NCI-H748 (cell line): ENCODE data around the gene CPD.
A peak's percentile ranks its signal among the peaks of the same experiment; 100 is the strongest.
"Not testable (repeated sequence)": the region's sequence is repeated elsewhere in the genome, so short reads cannot be mapped to it uniquely, and the experiment has no call there.

Source experiments
- DNase-seq: peaks from one replicate; lab custom pipeline; 2025; ENCODE audit not compliant: unreplicated experiment; lab: John Stamatoyannopoulos, UW

CPD gene

GRCh38 chr17:30378825-30379302 lies at the start of gene CPD:
TSS of gene CPD (plus strand) at chr17:30378927. CDS start at chr17:30378981, 54 bp downstream.
- DNase-seq: peak; percentile 95

GRCh38 chr17:30332057-30332542 lies 46.6 kb upstream of the CPD start:
- DNase-seq: no peak

- DNase-seq: no peak
Measured at GRCh38 chr17:30333503-30334360, 45.0 kb upstream of the CPD start, which contains the start of gene TMIGD1. TSS of gene TMIGD1 (minus strand) at chr17:30334057. CDS start at chr17:30332133, 1,924 bp downstream.

- DNase-seq: no peak
Measured at GRCh38 chr17:30334421-30334820, 44.3 kb upstream of the CPD start.

- DNase-seq: peak; percentile 87
Measured at GRCh38 chr17:30336369-30337171, 42.2 kb upstream of the CPD start.

GRCh38 chr17:30337393-30337999 lies 41.2 kb upstream of the CPD start:
- no peak for DNase-seq

- DNase-seq: no peak
Measured at GRCh38 chr17:30339086-30339485, 39.6 kb upstream of the CPD start.

GRCh38 chr17:30340801-30341356 lies 37.8 kb upstream of the CPD start:
- no peak for DNase-seq

GRCh38 chr17:30341703-30342249 lies 37.0 kb upstream of the CPD start:
- no peak for DNase-seq

- DNase-seq: not testable (repeated sequence)
Measured at GRCh38 chr17:30343244-30343643, 35.5 kb upstream of the CPD start.

- DNase-seq: no peak
Measured at GRCh38 chr17:30343796-30344195, 34.9 kb upstream of the CPD start.

- peak; percentile 69 for DNase-seq
Measured at GRCh38 chr17:30344283-30345088, 34.2 kb upstream of the CPD start.

- no peak for DNase-seq
Measured at GRCh38 chr17:30345089-30345433, 33.7 kb upstream of the CPD start.

- no peak for DNase-seq
Measured at GRCh38 chr17:30345527-30346075, 33.1 kb upstream of the CPD start.

- DNase-seq: no peak
Measured at GRCh38 chr17:30346221-30346795, 32.4 kb upstream of the CPD start.

- DNase-seq: peak; percentile 62
Measured at GRCh38 chr17:30347488-30347887, 31.2 kb upstream of the CPD start.

GRCh38 chr17:30349252-30349651 lies 29.5 kb upstream of the CPD start:
- no peak for DNase-seq

GRCh38 chr17:30351263-30351662 lies 27.5 kb upstream of the CPD start:
- DNase-seq: not testable (repeated sequence)

GRCh38 chr17:30351735-30352134 lies 27.0 kb upstream of the CPD start:
- no peak for DNase-seq
